TTC549 (cell line): ENCODE data around the gene F5.

Experiments
- FAIRE-seq: peaks from 2 replicates; lab custom pipeline; 2012; peaks lifted over from hg19 to GRCh38; lab: Jason Lieb, UNC

F5 gene

DNA sequence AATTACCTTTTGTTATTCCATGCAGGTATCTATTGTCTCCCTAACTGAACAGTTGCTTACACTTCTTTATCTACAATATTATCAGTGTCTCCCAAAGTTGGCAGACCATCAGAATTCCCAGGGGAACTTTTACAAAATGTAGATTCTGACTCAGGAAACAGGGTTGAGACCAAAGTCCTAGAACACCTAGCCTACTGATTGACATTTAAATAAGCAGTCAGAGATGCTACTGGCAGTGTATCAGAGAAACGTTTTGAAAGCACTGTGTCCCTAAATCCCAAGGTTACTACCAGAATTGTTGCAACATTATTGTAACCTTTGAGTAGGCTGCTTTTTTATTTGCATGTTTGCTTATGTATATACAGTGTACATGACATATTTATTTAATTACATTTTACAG lies 1.8 kb upstream of the F5 start:
- no peak for FAIRE-seq

DNA sequence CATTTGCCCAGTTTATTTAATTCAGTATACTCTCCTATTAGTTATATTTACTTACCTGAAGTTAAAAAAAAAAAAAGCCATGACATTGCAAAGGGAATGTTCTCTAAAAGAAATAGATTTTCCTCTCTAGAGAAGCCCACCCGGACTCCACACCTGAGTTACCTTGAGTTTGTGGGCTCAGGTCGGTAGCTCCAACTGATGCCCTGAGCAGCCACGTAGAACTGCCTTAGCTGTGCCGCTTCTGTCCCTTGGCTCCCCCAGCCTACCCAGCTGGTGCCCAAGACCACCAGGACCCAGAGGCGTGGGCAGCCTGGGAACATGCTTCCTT lies 250 bp downstream of the F5 start:
- FAIRE-seq, result no peak

GRCh38 chr1:169585181-169585580 lies 1.1 kb downstream of the F5 start:
- peak; percentile 53 for FAIRE-seq

- no peak for FAIRE-seq
Measured at GRCh38 chr1:169584483-169585144, 1.7 kb downstream of the F5 start.

DNA sequence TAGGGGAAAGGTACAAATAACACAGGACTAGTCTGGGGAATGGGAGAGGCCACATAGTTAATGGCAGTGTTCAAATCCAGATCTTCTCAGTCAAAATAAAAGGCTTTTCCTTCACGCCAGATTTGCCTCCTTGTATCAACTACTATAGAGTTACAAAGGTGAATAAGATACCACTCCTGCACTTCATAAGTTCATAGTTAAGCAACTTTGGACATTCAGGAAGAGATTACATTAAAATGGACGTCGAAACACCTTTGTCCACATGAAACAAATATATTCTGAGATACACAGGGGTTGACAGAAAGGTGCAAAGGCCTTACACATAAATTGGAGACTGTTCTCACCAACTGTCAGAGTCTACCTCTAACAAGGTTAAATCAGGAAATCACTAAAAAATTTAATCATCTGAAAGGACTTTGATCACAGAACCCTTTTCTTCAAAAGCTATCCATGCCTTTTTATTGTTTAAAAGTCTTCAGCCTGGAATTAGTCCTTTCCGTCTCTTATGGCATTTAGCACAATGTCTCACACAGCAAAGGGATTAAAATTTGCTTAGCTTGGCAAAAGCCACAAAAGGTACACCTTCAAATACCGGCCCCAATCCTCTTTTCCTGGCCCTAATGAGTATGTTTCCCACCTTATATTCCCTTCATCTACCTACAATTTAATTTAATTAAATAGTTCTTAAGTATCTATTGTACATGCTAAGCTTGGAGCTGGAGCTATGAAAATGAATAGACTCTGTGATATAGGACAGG lies 8.1 kb downstream of the F5 start:
- FAIRE-seq, result no peak

DNA sequence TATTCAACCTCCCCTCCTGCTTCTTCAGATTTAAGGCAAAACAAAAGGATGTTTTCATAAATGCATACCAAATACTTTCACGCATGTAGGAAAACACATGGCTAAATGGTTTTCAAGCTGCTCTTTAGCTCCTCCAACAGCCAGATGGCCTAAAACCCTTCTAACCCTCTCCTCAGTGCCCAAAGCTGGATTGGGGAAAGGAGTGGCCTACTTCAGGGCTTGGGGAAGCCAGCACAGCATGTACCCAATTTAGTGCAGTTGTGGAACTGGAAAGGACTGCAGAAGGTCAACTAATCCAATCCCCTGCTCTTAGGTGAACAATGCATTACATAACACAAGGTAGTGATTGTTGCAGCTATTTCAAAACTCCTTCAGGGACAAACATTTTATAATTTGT lies 9.3 kb downstream of the F5 start:
- FAIRE-seq, result no peak

GRCh38 chr1:169576241-169576934 lies 9.9 kb downstream of the F5 start:
- no peak for FAIRE-seq

GRCh38 chr1:169574336-169574735 lies 11.9 kb downstream of the F5 start:
- FAIRE-seq, result no peak

GRCh38 chr1:169572187-169572586 lies 14.1 kb downstream of the F5 start:
- no peak for FAIRE-seq

DNA sequence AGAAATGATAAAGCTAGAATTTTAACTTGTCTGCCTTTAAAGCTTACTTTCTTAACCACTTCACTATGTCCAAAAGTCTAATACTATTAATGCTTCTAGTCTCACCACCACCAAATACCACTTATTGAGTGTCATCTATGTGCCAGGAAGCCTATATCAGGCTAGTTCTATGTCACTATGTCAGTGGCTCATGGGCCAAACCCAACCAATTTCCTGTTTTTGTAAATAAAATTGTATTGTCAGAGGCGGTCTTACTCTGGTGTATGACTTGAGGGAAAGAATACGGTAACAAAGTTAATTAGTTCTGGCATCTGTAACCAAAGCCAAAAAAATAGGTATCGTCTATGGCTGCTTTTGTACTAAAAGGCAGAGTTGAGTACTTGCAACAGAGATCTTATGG lies 14.8 kb downstream of the F5 start:
- FAIRE-seq, result no peak

DNA sequence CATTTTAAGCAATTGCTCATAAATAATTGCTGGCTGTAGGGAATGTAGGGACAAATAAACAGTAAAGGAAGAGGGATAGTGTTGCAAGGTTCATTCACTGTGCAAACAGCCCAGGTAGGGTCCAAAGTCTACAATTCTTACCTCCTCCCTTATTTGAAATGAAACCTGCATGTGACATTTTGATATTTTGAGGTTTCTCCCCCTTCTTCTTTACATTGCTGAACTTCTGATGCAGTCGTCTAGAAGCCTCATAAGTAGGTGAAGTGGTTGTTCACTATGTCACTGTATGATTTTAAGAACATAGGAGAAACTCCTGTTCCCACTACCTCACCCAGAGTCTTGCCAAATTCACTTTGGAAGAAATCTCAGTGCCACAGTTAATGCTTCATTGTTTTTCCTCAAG lies 16.1 kb downstream of the F5 start:
- FAIRE-seq, result no peak

DNA sequence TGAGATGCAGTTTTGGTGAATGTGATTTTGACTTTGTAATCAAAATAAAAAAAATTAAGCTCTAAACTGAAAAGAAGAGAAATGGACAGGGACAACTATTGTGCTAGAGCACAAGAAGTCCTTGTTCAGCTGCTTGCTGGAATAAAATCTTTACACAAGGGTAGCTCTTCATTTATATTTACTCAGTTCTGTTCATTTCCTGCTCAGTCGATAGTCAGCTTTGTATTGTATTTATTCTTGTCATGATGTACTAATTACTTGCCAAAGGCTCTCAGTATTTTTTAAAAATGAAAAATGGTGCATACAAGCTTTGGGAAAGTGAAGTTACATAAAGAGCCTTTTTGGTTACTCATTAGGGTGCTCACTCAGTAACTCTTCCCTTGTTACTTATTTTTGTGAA lies 17.8 kb downstream of the F5 start:
- FAIRE-seq, result no peak

DNA sequence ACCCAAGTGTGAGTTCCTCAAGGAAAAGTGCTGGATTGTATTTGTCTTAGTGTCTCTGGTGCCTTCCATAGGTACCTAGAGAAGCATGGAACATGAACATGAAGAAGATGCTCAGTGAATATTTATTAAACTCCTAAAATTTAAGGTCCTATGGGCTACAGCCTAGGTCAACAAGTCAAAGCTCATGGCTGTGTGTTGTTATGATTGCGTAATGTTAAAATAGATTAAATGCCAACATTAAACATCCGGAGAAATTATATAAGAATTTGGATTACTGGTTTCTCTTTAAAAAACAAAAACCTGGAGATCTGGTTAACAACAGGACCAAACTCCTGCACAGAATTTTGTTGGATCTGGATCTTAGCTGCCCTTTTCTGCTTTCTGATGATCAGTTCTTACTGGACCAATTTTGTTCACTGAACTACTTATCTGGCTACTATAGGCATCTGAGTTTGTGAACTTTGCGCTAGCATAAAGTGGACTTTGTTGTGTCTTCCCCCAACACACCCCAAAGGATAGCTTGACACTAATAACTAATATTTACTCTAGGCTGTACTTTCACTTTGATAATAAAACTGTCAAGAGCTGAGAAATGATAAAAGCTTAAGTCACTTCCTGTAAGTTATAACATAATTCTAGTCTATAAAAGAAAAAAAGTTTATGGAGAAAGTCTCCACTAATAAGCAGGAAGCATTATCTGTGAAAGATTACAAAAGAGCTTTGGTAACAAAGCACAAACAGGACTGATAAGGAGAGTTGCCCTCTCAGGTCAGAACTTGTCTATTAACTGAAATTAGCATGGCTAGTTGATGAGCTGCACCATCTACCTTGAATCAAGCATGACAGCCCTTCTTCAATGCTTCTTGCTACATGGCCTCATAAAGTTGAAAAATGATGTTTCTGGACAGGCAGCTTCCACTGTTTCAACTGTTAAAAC lies 20.7 kb downstream of the F5 start:
- no peak for FAIRE-seq

DNA sequence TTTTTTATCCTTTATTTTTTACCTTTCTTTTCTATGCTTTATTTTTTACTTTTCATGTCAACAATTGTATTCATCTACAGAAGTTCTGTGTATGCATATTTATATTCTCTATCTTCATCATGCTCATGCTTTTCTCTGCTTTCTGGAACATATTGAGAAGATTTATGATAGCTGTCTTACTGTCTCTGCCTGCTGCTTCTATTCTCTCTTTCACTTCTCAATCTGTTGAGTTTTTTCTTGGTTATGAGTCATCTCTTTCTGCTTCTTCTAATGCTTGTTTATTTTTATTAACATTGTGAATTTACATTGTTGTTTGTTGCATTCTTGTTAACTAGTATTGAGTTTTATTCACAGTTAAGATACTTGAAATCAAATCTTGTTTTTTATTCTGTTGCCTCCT lies 22.6 kb downstream of the F5 start:
- FAIRE-seq, result no peak

GRCh38 chr1:169563019-169563615 lies 23.2 kb downstream of the F5 start:
- no peak for FAIRE-seq

DNA sequence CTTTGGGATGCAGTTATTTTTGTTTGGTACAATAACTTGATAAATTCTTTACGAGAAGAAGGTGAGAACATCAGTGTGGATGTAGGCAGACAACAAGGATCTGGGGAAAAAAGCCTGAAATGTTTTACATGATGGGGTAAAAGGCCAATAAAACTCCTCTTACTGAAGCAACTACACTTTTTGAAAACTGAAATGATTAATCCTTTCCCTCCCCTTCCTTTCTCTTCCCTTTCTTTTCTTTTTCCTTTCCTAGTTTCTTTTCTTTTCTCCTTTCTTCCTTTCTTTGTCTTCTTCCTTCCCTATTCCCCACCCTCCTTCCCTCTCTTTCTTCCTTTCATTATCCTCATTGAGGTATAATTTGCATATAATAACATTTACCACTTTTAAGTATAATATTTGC lies 24.6 kb downstream of the F5 start:
- FAIRE-seq, result no peak

DNA sequence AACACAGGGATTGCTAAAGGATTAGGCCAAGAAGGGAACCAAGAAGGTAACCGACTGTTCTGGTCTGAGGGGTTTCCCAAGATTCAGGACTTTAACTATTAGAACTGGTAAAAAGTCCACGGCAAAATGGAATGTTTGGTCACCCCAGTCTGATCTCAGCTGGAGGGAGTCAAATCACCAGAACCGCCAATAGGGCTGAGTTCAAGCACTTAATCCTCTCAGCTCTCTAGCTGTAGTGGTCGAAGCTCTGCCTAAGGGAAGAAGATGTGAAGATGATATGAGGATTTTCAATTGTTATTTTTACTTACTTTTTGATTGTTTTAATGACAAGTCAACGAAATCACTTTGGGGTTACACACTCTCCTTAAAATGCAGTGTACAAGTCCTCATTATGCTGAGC lies 29.1 kb downstream of the F5 start:
- FAIRE-seq, result no peak

- FAIRE-seq, result peak; percentile 62
Measured at GRCh38 chr1:169550294-169550693, 36.0 kb downstream of the F5 start.

GRCh38 chr1:169548282-169548681 lies 38.0 kb downstream of the F5 start:
- no peak for FAIRE-seq

DNA sequence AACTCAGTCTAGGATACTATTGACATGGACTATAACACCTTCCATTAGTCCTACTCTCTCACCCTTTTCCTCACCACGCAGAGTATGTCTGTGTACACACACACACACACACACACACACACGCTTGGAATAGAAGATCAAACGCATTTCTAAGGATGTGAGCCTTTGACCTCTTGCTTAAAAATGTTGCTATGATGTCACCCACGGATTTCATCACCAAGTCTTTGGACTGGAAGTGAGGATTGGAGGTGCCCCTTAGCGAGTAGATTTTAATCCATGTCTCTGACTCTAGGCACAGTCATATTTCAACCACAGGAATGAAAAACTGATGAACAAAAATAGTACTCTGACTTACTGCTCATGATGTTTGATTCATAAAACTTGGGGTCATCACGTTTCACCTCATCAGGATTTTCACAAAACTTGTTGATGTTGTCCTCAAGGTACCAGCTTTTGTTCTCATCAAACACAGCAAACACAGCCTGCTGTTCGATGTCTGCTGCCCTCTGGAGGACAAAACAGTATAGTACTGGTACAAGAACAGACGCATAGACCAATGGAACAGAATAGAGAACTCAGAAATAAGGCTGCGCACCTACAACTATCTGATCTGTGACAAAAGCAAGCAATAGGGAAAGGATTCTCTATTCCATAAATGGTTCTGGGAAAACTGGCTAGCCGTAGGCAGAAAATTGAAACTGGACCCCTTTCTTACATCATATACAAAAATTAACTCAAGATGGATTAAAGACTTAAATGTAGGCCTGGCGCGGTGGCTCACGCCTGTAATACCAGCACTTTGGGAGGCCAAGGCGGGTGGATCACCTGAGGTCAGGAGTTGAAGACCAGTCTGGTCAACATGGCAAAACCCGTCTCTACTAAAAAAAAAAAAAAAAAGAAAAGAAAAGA lies 39.9 kb downstream of the F5 start:
- peak; percentile 79 for FAIRE-seq

DNA sequence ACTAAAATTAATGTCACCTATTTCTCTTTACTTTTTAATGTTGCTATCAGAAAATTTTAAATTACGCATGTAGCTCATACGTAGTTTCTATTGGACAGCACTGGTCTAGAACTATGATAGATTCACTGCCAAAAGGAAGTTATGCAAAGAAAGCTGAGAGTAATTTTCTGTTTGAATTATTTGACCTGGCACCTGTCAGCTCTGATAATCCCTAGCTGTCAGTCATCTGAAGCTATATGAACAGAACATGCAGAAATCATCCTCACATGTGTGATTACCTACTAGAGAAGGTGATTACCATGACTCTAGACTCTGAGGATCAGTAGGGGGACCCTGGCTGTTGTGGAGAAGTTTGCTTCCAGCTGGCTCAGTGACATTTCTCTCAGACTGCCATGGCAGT lies 40.8 kb downstream of the F5 start:
- no peak for FAIRE-seq
